Measurements from ENCODE around the gene SENP2.

DNA sequence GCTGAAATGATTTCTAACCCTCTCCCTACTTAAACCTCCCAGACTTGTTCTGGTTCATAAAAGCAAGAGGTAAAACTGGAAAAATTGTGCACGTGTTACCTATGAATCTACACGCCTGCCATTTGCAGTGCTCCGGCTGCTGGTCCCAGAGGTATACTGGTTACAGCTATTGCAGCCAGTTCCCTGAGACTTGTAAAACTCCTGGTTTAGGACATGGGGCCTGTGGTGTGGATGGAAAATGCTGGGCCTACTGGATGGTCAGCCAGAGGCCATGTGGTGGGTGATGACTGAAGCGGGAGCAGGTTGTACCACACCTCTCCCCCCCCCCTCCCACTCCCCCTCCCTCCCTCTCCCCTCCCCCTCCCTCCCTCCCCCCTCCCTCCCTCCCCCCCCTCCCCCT is 45.0 kb downstream of the SENP2 start:
- TF ChIP-seq, protein P1, sequence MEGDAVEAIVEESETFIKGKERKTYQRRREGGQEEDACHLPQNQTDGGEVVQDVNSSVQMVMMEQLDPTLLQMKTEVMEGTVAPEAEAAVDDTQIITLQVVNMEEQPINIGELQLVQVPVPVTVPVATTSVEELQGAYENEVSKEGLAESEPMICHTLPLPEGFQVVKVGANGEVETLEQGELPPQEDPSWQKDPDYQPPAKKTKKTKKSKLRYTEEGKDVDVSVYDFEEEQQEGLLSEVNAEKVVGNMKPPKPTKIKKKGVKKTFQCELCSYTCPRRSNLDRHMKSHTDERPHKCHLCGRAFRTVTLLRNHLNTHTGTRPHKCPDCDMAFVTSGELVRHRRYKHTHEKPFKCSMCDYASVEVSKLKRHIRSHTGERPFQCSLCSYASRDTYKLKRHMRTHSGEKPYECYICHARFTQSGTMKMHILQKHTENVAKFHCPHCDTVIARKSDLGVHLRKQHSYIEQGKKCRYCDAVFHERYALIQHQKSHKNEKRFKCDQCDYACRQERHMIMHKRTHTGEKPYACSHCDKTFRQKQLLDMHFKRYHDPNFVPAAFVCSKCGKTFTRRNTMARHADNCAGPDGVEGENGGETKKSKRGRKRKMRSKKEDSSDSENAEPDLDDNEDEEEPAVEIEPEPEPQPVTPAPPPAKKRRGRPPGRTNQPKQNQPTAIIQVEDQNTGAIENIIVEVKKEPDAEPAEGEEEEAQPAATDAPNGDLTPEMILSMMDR (IDR thresholded peaks at IDR 0.05), result no peak
- TF ChIP-seq TEAD4 (IDR thresholded peaks at IDR 0.05; ENCODE audit: borderline replicate concordance, insufficient read depth) (no peak), POLR2AphosphoS5 (IDR thresholded peaks at IDR 0.05; ENCODE audit: low read depth, low read length) (no peak)
- TF ChIP-seq, protein P2, sequence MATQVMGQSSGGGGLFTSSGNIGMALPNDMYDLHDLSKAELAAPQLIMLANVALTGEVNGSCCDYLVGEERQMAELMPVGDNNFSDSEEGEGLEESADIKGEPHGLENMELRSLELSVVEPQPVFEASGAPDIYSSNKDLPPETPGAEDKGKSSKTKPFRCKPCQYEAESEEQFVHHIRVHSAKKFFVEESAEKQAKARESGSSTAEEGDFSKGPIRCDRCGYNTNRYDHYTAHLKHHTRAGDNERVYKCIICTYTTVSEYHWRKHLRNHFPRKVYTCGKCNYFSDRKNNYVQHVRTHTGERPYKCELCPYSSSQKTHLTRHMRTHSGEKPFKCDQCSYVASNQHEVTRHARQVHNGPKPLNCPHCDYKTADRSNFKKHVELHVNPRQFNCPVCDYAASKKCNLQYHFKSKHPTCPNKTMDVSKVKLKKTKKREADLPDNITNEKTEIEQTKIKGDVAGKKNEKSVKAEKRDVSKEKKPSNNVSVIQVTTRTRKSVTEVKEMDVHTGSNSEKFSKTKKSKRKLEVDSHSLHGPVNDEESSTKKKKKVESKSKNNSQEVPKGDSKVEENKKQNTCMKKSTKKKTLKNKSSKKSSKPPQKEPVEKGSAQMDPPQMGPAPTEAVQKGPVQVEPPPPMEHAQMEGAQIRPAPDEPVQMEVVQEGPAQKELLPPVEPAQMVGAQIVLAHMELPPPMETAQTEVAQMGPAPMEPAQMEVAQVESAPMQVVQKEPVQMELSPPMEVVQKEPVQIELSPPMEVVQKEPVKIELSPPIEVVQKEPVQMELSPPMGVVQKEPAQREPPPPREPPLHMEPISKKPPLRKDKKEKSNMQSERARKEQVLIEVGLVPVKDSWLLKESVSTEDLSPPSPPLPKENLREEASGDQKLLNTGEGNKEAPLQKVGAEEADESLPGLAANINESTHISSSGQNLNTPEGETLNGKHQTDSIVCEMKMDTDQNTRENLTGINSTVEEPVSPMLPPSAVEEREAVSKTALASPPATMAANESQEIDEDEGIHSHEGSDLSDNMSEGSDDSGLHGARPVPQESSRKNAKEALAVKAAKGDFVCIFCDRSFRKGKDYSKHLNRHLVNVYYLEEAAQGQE (IDR thresholded peaks at IDR 0.05; ENCODE audit: low read depth, low read length), result no peak
- TF ChIP-seq, protein P3, sequence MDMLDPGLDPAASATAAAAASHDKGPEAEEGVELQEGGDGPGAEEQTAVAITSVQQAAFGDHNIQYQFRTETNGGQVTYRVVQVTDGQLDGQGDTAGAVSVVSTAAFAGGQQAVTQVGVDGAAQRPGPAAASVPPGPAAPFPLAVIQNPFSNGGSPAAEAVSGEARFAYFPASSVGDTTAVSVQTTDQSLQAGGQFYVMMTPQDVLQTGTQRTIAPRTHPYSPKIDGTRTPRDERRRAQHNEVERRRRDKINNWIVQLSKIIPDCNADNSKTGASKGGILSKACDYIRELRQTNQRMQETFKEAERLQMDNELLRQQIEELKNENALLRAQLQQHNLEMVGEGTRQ (IDR thresholded peaks at IDR 0.05; ENCODE audit: borderline replicate concordance, low read depth, low read length), result no peak

All from SK-N-SH (cell line).